ENCODE data around the gene OPCML. TPM values are rescaled to one million over a fixed set of nuclear protein-coding genes. Genes with fewer than 3 reads are reported as not detected.

Gene OPCML
- total RNA-seq, 3 donors from 2014 or later (not counting 1 experiment from before 2014, with no cell fraction given) = not detected

DNA sequence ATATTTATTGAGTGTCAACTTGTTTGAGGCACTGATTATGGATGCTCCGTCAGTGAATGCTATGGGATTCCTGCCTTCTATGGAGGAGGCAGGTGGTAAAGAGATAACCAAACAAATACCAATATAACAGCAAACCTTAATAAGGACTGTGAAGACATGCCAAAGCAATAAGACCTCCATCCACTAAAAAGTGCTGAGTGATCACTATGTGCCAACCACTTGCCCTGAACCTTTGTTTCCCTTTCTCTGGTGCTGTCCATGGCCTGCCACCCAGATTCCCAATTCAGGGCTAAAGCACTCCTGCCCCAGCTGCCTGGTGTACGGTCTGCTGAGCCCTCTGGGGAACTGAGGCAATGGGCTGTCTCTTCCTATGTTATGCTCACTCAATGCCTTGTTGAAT lies 1074.9 kb downstream of the OPCML start:
- H3K27ac Mint-ChIP-seq = no peak overlapping the region
- Histone ChIP-seq H3K27ac (ENCODE audit: low read length) (no peak overlapping the region), H3K27me3 (ENCODE audit: control insufficient read depth, insufficient read depth, low read length) (no peaks in the 10 kb centered on the region), H3K4me3 (ENCODE audit: low read length) (no peak overlapping the region), H3K9me3 (ENCODE audit: control insufficient read depth, insufficient read depth, low read length) (peaks cover 4% of the 10 kb centered on the region), H3K4me1 (ENCODE audit: control insufficient read depth, insufficient read depth, low read length) (no peaks in the 10 kb centered on the region), H3K36me3 (ENCODE audit: control insufficient read depth, insufficient read depth, low read length) (no peaks in the 10 kb centered on the region)
- ATAC-seq = no peak
- peaks cover 4 to 8% of the 10 kb centered on the region in 2 donors for H3K9me3 Mint-ChIP-seq
- 83% methylated on average over 1 of the region's 2 CpGs for WGBS (ENCODE audit: insufficient coverage)
- TF ChIP-seq, protein P1, sequence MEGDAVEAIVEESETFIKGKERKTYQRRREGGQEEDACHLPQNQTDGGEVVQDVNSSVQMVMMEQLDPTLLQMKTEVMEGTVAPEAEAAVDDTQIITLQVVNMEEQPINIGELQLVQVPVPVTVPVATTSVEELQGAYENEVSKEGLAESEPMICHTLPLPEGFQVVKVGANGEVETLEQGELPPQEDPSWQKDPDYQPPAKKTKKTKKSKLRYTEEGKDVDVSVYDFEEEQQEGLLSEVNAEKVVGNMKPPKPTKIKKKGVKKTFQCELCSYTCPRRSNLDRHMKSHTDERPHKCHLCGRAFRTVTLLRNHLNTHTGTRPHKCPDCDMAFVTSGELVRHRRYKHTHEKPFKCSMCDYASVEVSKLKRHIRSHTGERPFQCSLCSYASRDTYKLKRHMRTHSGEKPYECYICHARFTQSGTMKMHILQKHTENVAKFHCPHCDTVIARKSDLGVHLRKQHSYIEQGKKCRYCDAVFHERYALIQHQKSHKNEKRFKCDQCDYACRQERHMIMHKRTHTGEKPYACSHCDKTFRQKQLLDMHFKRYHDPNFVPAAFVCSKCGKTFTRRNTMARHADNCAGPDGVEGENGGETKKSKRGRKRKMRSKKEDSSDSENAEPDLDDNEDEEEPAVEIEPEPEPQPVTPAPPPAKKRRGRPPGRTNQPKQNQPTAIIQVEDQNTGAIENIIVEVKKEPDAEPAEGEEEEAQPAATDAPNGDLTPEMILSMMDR (IDR thresholded peaks at IDR 0.05) = no peak
- no peak overlapping the region for H3K4me3 Mint-ChIP-seq
- H3K36me3 Mint-ChIP-seq = no peaks in the 10 kb centered on the region
- H3K27me3 Mint-ChIP-seq (ENCODE audit: low read depth in 2 of 2) = no peaks in the 10 kb centered on the region
- intact Hi-C loops (cut with micrococcal nuclease) = no loop called here
- H3K4me1 Mint-ChIP-seq = no peaks in the 10 kb centered on the region
- DNase-seq = no peak

DNA sequence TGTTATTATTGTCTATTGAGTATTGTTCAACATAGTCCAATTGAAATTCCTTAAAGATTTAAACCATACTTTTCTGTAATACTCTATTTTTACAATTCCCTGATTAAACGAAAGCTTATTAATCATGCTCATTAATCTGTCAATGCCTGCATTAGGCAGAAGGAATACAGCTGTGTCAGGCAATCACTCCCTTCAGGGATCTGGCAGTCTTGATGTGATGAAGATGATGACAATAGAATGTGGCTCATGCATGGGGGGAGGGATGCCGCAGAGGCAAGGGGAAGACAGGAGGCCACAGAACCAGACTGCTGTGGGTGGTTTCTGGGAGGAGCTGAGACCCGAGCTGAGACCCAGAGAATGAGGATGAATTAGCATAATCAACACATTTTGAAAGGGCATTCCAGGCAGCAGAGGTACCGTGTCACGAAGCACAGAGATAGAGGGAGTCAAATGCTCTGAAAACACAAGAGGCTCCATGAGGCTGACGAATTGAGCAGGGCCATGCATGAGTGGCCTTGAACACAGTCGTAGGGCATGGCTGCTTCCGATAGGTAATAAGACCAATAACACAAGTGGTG lies 1075.5 kb downstream of the OPCML start:
- intact Hi-C loops (cut with micrococcal nuclease) = no loop called here
- H3K27me3 Mint-ChIP-seq (ENCODE audit: low read depth in 2 of 2) = no peaks in the 10 kb centered on the region
- 70% methylated on average over 8 of the region's 8 CpGs for WGBS (ENCODE audit: insufficient coverage)

DNA sequence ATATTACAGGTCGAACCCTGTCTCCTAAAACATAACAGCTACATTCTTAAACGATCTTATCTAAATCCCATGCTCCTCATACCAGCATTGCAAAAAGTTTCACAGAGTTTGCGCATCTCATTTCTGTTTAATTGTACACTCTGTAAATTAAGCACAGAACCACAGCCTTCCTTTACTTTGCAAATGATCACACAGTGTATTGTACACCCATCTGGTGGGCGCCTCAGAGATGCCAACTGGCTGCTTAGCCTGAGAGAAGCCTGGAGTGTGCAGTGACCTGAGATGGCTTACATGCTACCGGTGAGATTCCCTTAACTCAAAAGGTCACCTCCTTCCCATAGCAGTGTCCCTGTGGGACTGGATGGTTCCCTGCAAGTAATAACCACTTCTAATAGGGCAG lies 1077.3 kb downstream of the OPCML start:
- H3K27ac ChIP-seq (ENCODE audit: low read length) = no peak overlapping the region
- intact Hi-C loops (cut with micrococcal nuclease) = no loop called here
- DNase-seq (no peak), ATAC-seq (no peak)
- H3K4me1 ChIP-seq (ENCODE audit: control insufficient read depth, insufficient read depth, low read length) = no peaks in the 10 kb centered on the region
- Mint-ChIP-seq H3K27ac (no peak overlapping the region), H3K9me3 (peaks cover 6 to 10% of the 10 kb centered on the region in 2 donors), H3K4me1 (no peaks in the 10 kb centered on the region), H3K27me3 (ENCODE audit: low read depth in 2 of 2) (no peaks in the 10 kb centered on the region), H3K36me3 (no peaks in the 10 kb centered on the region), H3K4me3 (no peak overlapping the region)
- peaks cover 4% of the 10 kb centered on the region for H3K9me3 ChIP-seq (ENCODE audit: control insufficient read depth, insufficient read depth, low read length)
- TF ChIP-seq, protein P1 (IDR thresholded peaks at IDR 0.05) = no peak
- H3K36me3 ChIP-seq (ENCODE audit: control insufficient read depth, insufficient read depth, low read length) = no peaks in the 10 kb centered on the region
- WGBS (ENCODE audit: insufficient coverage) = 84% methylated on average over 5 of the region's 5 CpGs
- no peak overlapping the region for H3K4me3 ChIP-seq (ENCODE audit: low read length)
- H3K27me3 ChIP-seq (ENCODE audit: control insufficient read depth, insufficient read depth, low read length) = no peaks in the 10 kb centered on the region

More for the DNA sequence above, 1075.5 kb downstream of the OPCML start:
- Histone ChIP-seq H3K27ac (ENCODE audit: low read length) (no peak overlapping the region), H3K36me3 (ENCODE audit: control insufficient read depth, insufficient read depth, low read length) (no peaks in the 10 kb centered on the region), H3K27me3 (ENCODE audit: control insufficient read depth, insufficient read depth, low read length) (no peaks in the 10 kb centered on the region), H3K4me3 (ENCODE audit: low read length) (no peak overlapping the region), H3K9me3 (ENCODE audit: control insufficient read depth, insufficient read depth, low read length) (peaks cover 4% of the 10 kb centered on the region), H3K4me1 (ENCODE audit: control insufficient read depth, insufficient read depth, low read length) (no peaks in the 10 kb centered on the region)
- ATAC-seq (no peak), DNase-seq (no peak)
- Mint-ChIP-seq H3K4me3 (no peak overlapping the region), H3K9me3 (peaks cover 6 to 8% of the 10 kb centered on the region in 2 donors), H3K4me1 (no peaks in the 10 kb centered on the region), H3K36me3 (no peaks in the 10 kb centered on the region), H3K27ac (no peak overlapping the region)
- TF ChIP-seq, protein P1 (IDR thresholded peaks at IDR 0.05) = no peak

- no peak for DNase-seq
- WGBS (ENCODE audit: insufficient coverage) = 77% methylated on average over 8 of the region's 8 CpGs
- peaks cover 6 to 8% of the 10 kb centered on the region in 2 donors for H3K9me3 Mint-ChIP-seq
- Histone ChIP-seq H3K4me3 (ENCODE audit: low read length) (no peak overlapping the region), H3K27me3 (ENCODE audit: control insufficient read depth, insufficient read depth, low read length) (no peaks in the 10 kb centered on the region), H3K9me3 (ENCODE audit: control insufficient read depth, insufficient read depth, low read length) (peaks cover 4% of the 10 kb centered on the region), H3K36me3 (ENCODE audit: control insufficient read depth, insufficient read depth, low read length) (no peaks in the 10 kb centered on the region), H3K27ac (ENCODE audit: low read length) (no peak overlapping the region), H3K4me1 (ENCODE audit: control insufficient read depth, insufficient read depth, low read length) (no peaks in the 10 kb centered on the region)
- H3K36me3 Mint-ChIP-seq = no peaks in the 10 kb centered on the region
- intact Hi-C loops (cut with micrococcal nuclease) = no loop called here
- H3K4me3 Mint-ChIP-seq = no peak overlapping the region
- TF ChIP-seq, protein P1 (IDR thresholded peaks at IDR 0.05) = no peak
- ATAC-seq = no peak
- no peaks in the 10 kb centered on the region for H3K27me3 Mint-ChIP-seq (ENCODE audit: low read depth in 2 of 2)
- H3K27ac Mint-ChIP-seq = no peak overlapping the region
- H3K4me1 Mint-ChIP-seq = no peaks in the 10 kb centered on the region
Observed at GRCh38 chr11:132453406-132453805, 1078.9 kb downstream of the OPCML start.

Measured in natural killer cell (primary cell).